A549 (cell line): ENCODE results near the gene ELMOD2. TPM values are rescaled to one million over a fixed set of nuclear protein-coding genes. Genes with fewer than 3 reads are reported as not detected.

Source experiments
- ATAC-seq, 2 experiments: fragments of 200-7000 bp in 1 of 2; fragments of >200 bp in 1 of 2; cut with Nextera tagmentation in 1 of 2; cut with Tn5 transposase in 1 of 2; 3 replicates each; pipeline versions ENCODE4 v1.8.0 to v1.9.1; 2018 to 2020; ENCODE audit warnings: mild to moderate bottlenecking in 1 of 2, moderate library complexity in 1 of 2
- CTCF ChIA-PET: fragments of 300-600 bp; sonication (Branson Sonifier 250); formaldehyde crosslinking; extraction: SDS; loops from one replicate; lab custom pipeline; 2021; ENCODE audit warnings: antibody characterized with exemption, inconsistent platforms; lab: Yijun Ruan, JAX
- POLR2A ChIA-PET: fragments of 350-600 bp; formaldehyde crosslinking; extraction: SDS; loops from one replicate; lab custom pipeline; 2021; ENCODE audit warnings: antibody characterized with exemption, inconsistent platforms; lab: Yijun Ruan, JAX
- DNase-seq, 2 experiments: peaks; one replicate each; pipeline versions ENCODE4 v3.0.0 to v3.0.0-alpha.2; 2011 to 2016; ENCODE audit warnings: low read depth in 1 of 2, low spot score in 1 of 2
- FAIRE-seq: peaks from 2 replicates; lab custom pipeline; 2011; peaks lifted over from hg19 to GRCh38; lab: Jason Lieb, UNC
- H3K27ac ChIP-seq, 2 experiments: fragments of >200 bp; sonication (Bioruptor Twin); formaldehyde crosslinking; 3 replicates each; pipeline ENCODE4 v1.5.1; 2016 to 2017
- H3K4me1 ChIP-seq: fragments of >200 bp; sonication (Bioruptor Twin); formaldehyde crosslinking; 3 replicates; pipeline ENCODE4 v1.6.1; 2016
- H3K4me2 ChIP-seq: fragments of >200 bp; sonication (Bioruptor Twin); formaldehyde crosslinking; 3 replicates; pipeline ENCODE4 v1.6.1; 2016
- H3K4me3 ChIP-seq: fragments of >200 bp; sonication (Bioruptor Twin); formaldehyde crosslinking; 3 replicates; pipeline ENCODE4 v1.5.1; 2016
- H3K9me3 ChIP-seq: fragments of >200 bp; sonication (Bioruptor Twin); formaldehyde crosslinking; 3 replicates; pipeline ENCODE4 v1.6.1; 2016
- CBX2 ChIP-seq: fragments of 200-600 bp; sonication (generic); IDR thresholded peaks from 2 replicates; pipeline ENCODE4 v1.6.1; 2016; ENCODE audit warnings: low read depth, mild to moderate bottlenecking, borderline replicate concordance
- CEBPB ChIP-seq, 2 experiments: fragments of >200 bp in 1 of 2; sonication (Bioruptor Twin) in 1 of 2; formaldehyde crosslinking in 1 of 2; IDR thresholded peaks; 2 replicates each; pipeline ENCODE4 v1.6.1; 2012 to 2016
- CHD4 ChIP-seq: fragments of 200-600 bp; sonication (generic); IDR thresholded peaks from 2 replicates; pipeline ENCODE4 v1.6.1; 2016; ENCODE audit warnings: antibody characterized with exemption, mild to moderate bottlenecking, borderline replicate concordance
- EHF ChIP-seq: fragments of 250-450 bp; sonication (Bioruptor Pico); IDR thresholded peaks from 2 replicates; pipeline ENCODE4 v1.5.0; 2020; ENCODE audit warnings: mild to moderate bottlenecking
- EHMT2 ChIP-seq: fragments of 200-600 bp; sonication (generic); IDR thresholded peaks from 2 replicates; pipeline ENCODE4 v1.6.1; 2016; ENCODE audit warnings: antibody characterized with exemption, low read depth, mild to moderate bottlenecking, moderate library complexity
- ESRRA ChIP-seq: fragments of 150-350 bp; IDR thresholded peaks from 2 replicates; pipeline ENCODE4 v1.6.1; 2014; ENCODE audit warnings: mild to moderate bottlenecking, low read length, borderline replicate concordance
- FOSB ChIP-seq: fragments of 250-450 bp; sonication (Bioruptor Pico); IDR thresholded peaks from 2 replicates; pipeline ENCODE4 v1.5.0; 2020; ENCODE audit warnings: mild to moderate bottlenecking, moderate library complexity
- FOSL2 ChIP-seq, 2 experiments: fragments of 450-650 bp in 1 of 2; fragments of >200 bp in 1 of 2; sonication (Bioruptor Twin) in 1 of 2; formaldehyde crosslinking; IDR thresholded peaks; 2 replicates each; pipeline versions ENCODE4 v1.5.0 to v1.6.1; 2016 to 2020; ENCODE audit warnings: mild to moderate bottlenecking in 1 of 2, moderate library complexity in 1 of 2
- FOXS1 ChIP-seq: fragments of 250-450 bp; sonication (Bioruptor Pico); IDR thresholded peaks from 2 replicates; pipeline ENCODE4 v1.5.0; 2020; ENCODE audit warnings: mild to moderate bottlenecking, moderate library complexity
- HDAC2 ChIP-seq: fragments of 200-600 bp; sonication (generic); IDR thresholded peaks from 2 replicates; pipeline ENCODE4 v1.6.1; 2016
- HES2 ChIP-seq: fragments of >200 bp; sonication (Bioruptor Twin); formaldehyde crosslinking; IDR thresholded peaks from 2 replicates; pipeline ENCODE4 v1.6.1; 2016
- HOXB5 ChIP-seq: fragments of 250-450 bp; sonication (Bioruptor Pico); IDR thresholded peaks from 2 replicates; pipeline ENCODE4 v1.5.0; 2020; ENCODE audit warnings: mild to moderate bottlenecking, moderate library complexity
- MAZ ChIP-seq: fragments of 150-350 bp; IDR thresholded peaks from 2 replicates; pipeline ENCODE4 v1.6.1; 2014; ENCODE audit warnings: antibody characterized with exemption, low read depth, low read length, borderline replicate concordance
- MYC ChIP-seq: IDR thresholded peaks from 2 replicates; pipeline ENCODE4 v1.6.1; 2012; ENCODE audit warnings: mild to moderate bottlenecking, inconsistent platforms, low read length, improper control_type of control experiment, borderline replicate concordance
- NFE2L2 ChIP-seq: fragments of 150-350 bp; conservative IDR thresholded peaks from 2 replicates; pipeline ENCODE4 v1.6.1; 2014; ENCODE audit warnings: low read length
- PHF8 ChIP-seq: fragments of 200-600 bp; sonication (generic); IDR thresholded peaks from 2 replicates; pipeline ENCODE4 v1.6.1; 2016; ENCODE audit warnings: low read depth, mild to moderate bottlenecking, antibody characterized with exemption, moderate library complexity, borderline replicate concordance
- POLR2AphosphoS2 ChIP-seq: conservative IDR thresholded peaks from 2 replicates; pipeline ENCODE4 v1.6.1; 2012; ENCODE audit warnings: low read length, improper control_type of control experiment, inconsistent platforms
- RAD21 ChIP-seq, 2 experiments: fragments of >200 bp in 1 of 2; sonication (Bioruptor Twin) in 1 of 2; formaldehyde crosslinking in 1 of 2; IDR thresholded peaks in 1 of 2; conservative IDR thresholded peaks in 1 of 2; 2 replicates in 1 of 2; 3 replicates in 1 of 2; pipeline ENCODE4 v1.6.1; 2012 to 2018; ENCODE audit warnings: inconsistent platforms in 1 of 2
- REST ChIP-seq: fragments of 200-600 bp; sonication (generic); IDR thresholded peaks from 2 replicates; pipeline ENCODE4 v1.6.1; 2016; ENCODE audit warnings: antibody characterized with exemption, mild to moderate bottlenecking, moderate library complexity
- SMC3 ChIP-seq: fragments of >200 bp; sonication (Bioruptor Twin); formaldehyde crosslinking; IDR thresholded peaks from 3 replicates; pipeline ENCODE4 v1.6.1; 2018; ENCODE audit warnings: inconsistent platforms
- TP53 ChIP-seq: fragments of 250-450 bp; sonication (Bioruptor Pico); IDR thresholded peaks from 2 replicates; pipeline ENCODE4 v1.5.0; 2021; ENCODE audit warnings: mild to moderate bottlenecking, moderate library complexity
- ZC3H11A ChIP-seq: fragments of 450-650 bp; IDR thresholded peaks from 2 replicates; pipeline ENCODE4 v1.6.1; 2014; ENCODE audit warnings: antibody characterized with exemption, mild to moderate bottlenecking
- ZFP36 ChIP-seq: fragments of 450-650 bp; IDR thresholded peaks from 2 replicates; pipeline ENCODE4 v1.6.1; 2014; ENCODE audit warnings: borderline replicate concordance; ENCODE audit not compliant: partially characterized antibody
- WGBS: methylation state at CpG from one replicate; pipeline ENCODE4 v1.1.6; 2017; ENCODE audit errors: missing lambda C conversion rate; 5-methylcytosine and 5-hydroxymethylcytosine counted together
- polyA minus RNA-seq: library from RNA; depleted of rRNA, polyadenylated mRNA; stranded (reverse); fragments of >200 nt; gene quantifications from 2 replicates; pipeline ENCODE4 v1.2.3, GENCODE V29; 2011; rRNA and poly(A)+ RNA removed
- polyA plus RNA-seq, 4 experiments: library from polyadenylated mRNA; depleted of rRNA in 3 of 4; stranded (reverse); fragments of >200 nt; fragmentation: RNase III in 1 of 4; extraction: RNeasy Plus Mini Kit Qiagen cat#74134 plus additional on column Dnase treatment in 1 of 4; gene quantifications; 2 replicates in 3 of 4; 3 replicates in 1 of 4; pipeline ENCODE4 v1.2.3, GENCODE V29; 2011 to 2017
- TF ChIP-seq, protein P1 (sequence below): fragments of 150-350 bp; IDR thresholded peaks from 2 replicates; pipeline ENCODE4 v1.6.1; 2014; ENCODE audit warnings: low read depth, mild to moderate bottlenecking, low read length
- TF ChIP-seq, protein P2 (sequence below): fragments of 250-450 bp; sonication (Bioruptor Pico); IDR thresholded peaks from 2 replicates; pipeline ENCODE4 v1.5.0; 2020; ENCODE audit warnings: low read depth, mild to moderate bottlenecking, moderate library complexity
- TF ChIP-seq, protein P3 (sequence below): fragments of >200 bp; sonication (Bioruptor Twin); formaldehyde crosslinking; IDR thresholded peaks from 3 replicates; pipeline ENCODE4 v1.5.1; 2016

The ELMOD2 gene, protein sequence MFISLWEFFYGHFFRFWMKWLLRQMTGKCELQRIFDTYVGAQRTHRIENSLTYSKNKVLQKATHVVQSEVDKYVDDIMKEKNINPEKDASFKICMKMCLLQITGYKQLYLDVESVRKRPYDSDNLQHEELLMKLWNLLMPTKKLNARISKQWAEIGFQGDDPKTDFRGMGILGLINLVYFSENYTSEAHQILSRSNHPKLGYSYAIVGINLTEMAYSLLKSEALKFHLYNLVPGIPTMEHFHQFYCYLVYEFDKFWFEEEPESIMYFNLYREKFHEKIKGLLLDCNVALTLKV
- polyA plus RNA-seq (2011; rRNA removed): 24.3 and 36.6 TPM in 2 replicates
- 1.9 and 2.1 TPM in 2 replicates for polyA plus RNA-seq (2012; cell fraction: cytosol; rRNA removed)
- polyA plus RNA-seq (2012; cell fraction: nucleus; rRNA removed): 2.0 and 3.4 TPM in 2 replicates
- polyA plus RNA-seq (2017; fragmentation: RNase III; extraction: RNeasy Plus Mini Kit Qiagen cat#74134 plus additional on column Dnase treatment): 10.6 to 12.9 TPM (median 11.8 TPM) in 3 replicates
- 6.7 and 8.7 TPM in 2 replicates for polyA minus RNA-seq

GRCh38 chr4:140523857-140524742 lies at the start of gene ELMOD2:
TSS of gene ELMOD2 (plus strand) at chr4:140524168. CDS start at chr4:140525429, 1,261 bp downstream.
- Histone ChIP-seq H3K4me3 (peak within 1 kb of the TSS; percentile 62), H3K4me1 (peaks cover 10% of the 10 kb centered on the region; the same call in 2 of the 3 replicates), H3K27ac (peak within 1 kb of the TSS; percentile 86 to 91), H3K4me2 (peak within 1 kb of the TSS; percentile 81), H3K9me3 (no peaks in the 10 kb centered on the region)
- WGBS: 1% methylated on average over 23 of the region's 77 CpGs
- no peak for FAIRE-seq
- ATAC-seq: peak; percentile 100
- ChIA-PET CTCF (interaction anchor here (0.5 to 2.9 kb wide), 12 partner anchors 8 to 334 kb away, joined by 3 to 10 read pairs (median 3); partner anchors contain the start of gene CLGN), POLR2A (interaction anchor here (0.6 to 1.5 kb wide), 10 partner anchors 10 to 342 kb away, joined by 3 to 7 read pairs (median 3); partner anchors contain the start of gene SCOC)
- DNase-seq: peak; percentile 91 to 95
- TF ChIP-seq HOXB5 (CRISPR knock-in tag) (no peak), EHMT2 (no peak), RAD21 (conservative IDR thresholded peaks at IDR 0.05 in 1 of 2, IDR thresholded peaks at IDR 0.05 in 1 of 2) (peak; percentile 30 to 35; a peak in 2 of 5 replicates), CBX2 (no peak), TP53 (CRISPR knock-in tag) (no peak), CHD4 (no peak), HES2 (no peak), CEBPB (IDR thresholded peaks at IDR 0.05) (no peak), FOXS1 (CRISPR knock-in tag) (no peak), EHF (CRISPR knock-in tag) (no peak), FOSL2 (IDR thresholded peaks at IDR 0.05) (no peak), FOSL2 (CRISPR knock-in tag; IDR thresholded peaks at IDR 0.05) (no peak), MYC (no peak), HDAC2 (no peak), NFE2L2 (no peak), MAZ (peak; percentile 58; the same call in 1 of the 2 replicates), FOSB (CRISPR knock-in tag) (no peak), ZC3H11A (no peak), SMC3 (peak; percentile 55), POLR2AphosphoS2 (no peak), ESRRA (no peak), ZFP36 (no peak), PHF8 (peak; percentile 86; the same call in 1 of the 2 replicates), REST (peak; percentile 48; the same call in 1 of the 2 replicates)
- TF ChIP-seq, protein P1, sequence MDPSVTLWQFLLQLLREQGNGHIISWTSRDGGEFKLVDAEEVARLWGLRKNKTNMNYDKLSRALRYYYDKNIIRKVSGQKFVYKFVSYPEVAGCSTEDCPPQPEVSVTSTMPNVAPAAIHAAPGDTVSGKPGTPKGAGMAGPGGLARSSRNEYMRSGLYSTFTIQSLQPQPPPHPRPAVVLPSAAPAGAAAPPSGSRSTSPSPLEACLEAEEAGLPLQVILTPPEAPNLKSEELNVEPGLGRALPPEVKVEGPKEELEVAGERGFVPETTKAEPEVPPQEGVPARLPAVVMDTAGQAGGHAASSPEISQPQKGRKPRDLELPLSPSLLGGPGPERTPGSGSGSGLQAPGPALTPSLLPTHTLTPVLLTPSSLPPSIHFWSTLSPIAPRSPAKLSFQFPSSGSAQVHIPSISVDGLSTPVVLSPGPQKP: no peak
- TF ChIP-seq, protein P2, sequence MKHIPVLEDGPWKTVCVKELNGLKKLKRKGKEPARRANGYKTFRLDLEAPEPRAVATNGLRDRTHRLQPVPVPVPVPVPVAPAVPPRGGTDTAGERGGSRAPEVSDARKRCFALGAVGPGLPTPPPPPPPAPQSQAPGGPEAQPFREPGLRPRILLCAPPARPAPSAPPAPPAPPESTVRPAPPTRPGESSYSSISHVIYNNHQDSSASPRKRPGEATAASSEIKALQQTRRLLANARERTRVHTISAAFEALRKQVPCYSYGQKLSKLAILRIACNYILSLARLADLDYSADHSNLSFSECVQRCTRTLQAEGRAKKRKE: no peak
- TF ChIP-seq, protein P3, sequence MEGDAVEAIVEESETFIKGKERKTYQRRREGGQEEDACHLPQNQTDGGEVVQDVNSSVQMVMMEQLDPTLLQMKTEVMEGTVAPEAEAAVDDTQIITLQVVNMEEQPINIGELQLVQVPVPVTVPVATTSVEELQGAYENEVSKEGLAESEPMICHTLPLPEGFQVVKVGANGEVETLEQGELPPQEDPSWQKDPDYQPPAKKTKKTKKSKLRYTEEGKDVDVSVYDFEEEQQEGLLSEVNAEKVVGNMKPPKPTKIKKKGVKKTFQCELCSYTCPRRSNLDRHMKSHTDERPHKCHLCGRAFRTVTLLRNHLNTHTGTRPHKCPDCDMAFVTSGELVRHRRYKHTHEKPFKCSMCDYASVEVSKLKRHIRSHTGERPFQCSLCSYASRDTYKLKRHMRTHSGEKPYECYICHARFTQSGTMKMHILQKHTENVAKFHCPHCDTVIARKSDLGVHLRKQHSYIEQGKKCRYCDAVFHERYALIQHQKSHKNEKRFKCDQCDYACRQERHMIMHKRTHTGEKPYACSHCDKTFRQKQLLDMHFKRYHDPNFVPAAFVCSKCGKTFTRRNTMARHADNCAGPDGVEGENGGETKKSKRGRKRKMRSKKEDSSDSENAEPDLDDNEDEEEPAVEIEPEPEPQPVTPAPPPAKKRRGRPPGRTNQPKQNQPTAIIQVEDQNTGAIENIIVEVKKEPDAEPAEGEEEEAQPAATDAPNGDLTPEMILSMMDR: peak; percentile 71
